ENCODE data around the gene DDX20. TPM values are rescaled to one million over a fixed set of nuclear protein-coding genes. Genes with fewer than 3 reads are reported as not detected.

Gene DDX20
- total and polyA plus RNA-seq, 7 donors: 6.2 to 11.6 (median 8.1) TPM

- no peak for TF ChIP-seq CTCF (IDR thresholded peaks at IDR 0.05)
- H3K36me3 ChIP-seq (ENCODE audit: insufficient read depth in 1 of 2, low read depth in 1 of 2): peaks cover 6 to 33% of the 10 kb centered on the region in 2 donors
- H3K4me1 ChIP-seq: peaks cover 21% of the 10 kb centered on the region
- no peak for DNase-seq
- 0 to 2% (median 1%) methylated on average over 28 to 35 of the region's 35 CpGs for WGBS, 3 donors
- peak overlapping the region; percentile 95 for H3K4me3 ChIP-seq
- peak in 3 of 4 donors; percentile 23 to 53 (median 35) for ATAC-seq
- intact Hi-C loops (cut with DNase I): no loop called here
- H3K9me3 ChIP-seq: no peaks in the 10 kb centered on the region
- H3K27me3 ChIP-seq (ENCODE audit: insufficient read depth in 3 of 3, low read length in 2 of 3): no peaks in the 10 kb centered on the region
- peak overlapping the region; percentile 91 for H3K27ac ChIP-seq
Measured at GRCh38 chr1:111756124-111756513, 418 bp downstream of the DDX20 start.

- peaks cover 15 to 56% of the 10 kb centered on the region in 2 donors for H3K36me3 ChIP-seq (ENCODE audit: insufficient read depth in 1 of 2, low read depth in 1 of 2)
- 73 to 75% (median 73%) methylated on average over 2 of the region's 2 CpGs for WGBS, 3 donors
- no peak overlapping the region for H3K4me3 ChIP-seq
- no peak for TF ChIP-seq CTCF (IDR thresholded peaks at IDR 0.05)
- peaks cover 21% of the 10 kb centered on the region for H3K4me1 ChIP-seq
- intact Hi-C loops (cut with DNase I): no loop called here
- H3K27me3 ChIP-seq (ENCODE audit: insufficient read depth in 3 of 3, low read length in 2 of 3): no peaks in the 10 kb centered on the region
- H3K27ac ChIP-seq: no peak overlapping the region
- ATAC-seq (no peak), DNase-seq (no peak)
- H3K9me3 ChIP-seq: no peaks in the 10 kb centered on the region
Measured at GRCh38 chr1:111758373-111758772, 2.7 kb downstream of the DDX20 start.

GRCh38 chr1:111761717-111762116 lies 6.0 kb downstream of the DDX20 start:
- 96 to 97% (median 97%) methylated on average over 2 of the region's 2 CpGs for WGBS, 3 donors
- Histone ChIP-seq H3K4me3 (no peak overlapping the region), H3K9me3 (no peaks in the 10 kb centered on the region), H3K4me1 (peaks cover 8% of the 10 kb centered on the region), H3K27ac (no peak overlapping the region), H3K27me3 (ENCODE audit: insufficient read depth in 3 of 3, low read length in 2 of 3) (no peaks in the 10 kb centered on the region), H3K36me3 (ENCODE audit: insufficient read depth in 1 of 2, low read depth in 1 of 2) (peaks cover 15 to 89% of the 10 kb centered on the region in 2 donors)
- ATAC-seq: no peak
- intact Hi-C loops (cut with DNase I): loop anchor here in 1 of 2 donors (10.0 kb wide), 1 partner anchor 277 kb away; no protein-coding TSS in a partner anchor
- no peak for TF ChIP-seq CTCF (IDR thresholded peaks at IDR 0.05)
- DNase-seq: no peak

DNA sequence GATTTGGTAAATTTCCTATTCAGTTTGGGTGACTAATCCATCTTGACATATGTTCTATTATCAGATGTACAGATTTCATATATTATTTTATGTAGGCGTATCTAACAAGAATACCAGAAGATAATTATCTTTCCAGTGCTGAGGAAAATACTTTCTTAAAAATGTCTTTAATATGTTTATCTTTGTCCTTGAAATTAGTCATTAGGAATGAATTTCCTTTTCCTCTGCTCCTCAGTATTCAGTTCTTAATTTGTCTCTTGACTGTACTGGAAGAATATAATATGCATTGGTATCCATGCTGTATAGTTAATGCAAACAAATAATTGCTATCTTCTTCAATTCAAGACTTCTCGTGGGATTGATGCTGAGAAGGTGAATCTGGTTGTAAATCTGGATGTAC lies 6.6 kb downstream of the DDX20 start:
- peaks cover 15 to 91% of the 10 kb centered on the region in 2 donors for H3K36me3 ChIP-seq (ENCODE audit: insufficient read depth in 1 of 2, low read depth in 1 of 2)
- intact Hi-C loops (cut with DNase I): loop anchor here in 1 of 2 donors (10.0 kb wide), 1 partner anchor 278 kb away; no protein-coding TSS in a partner anchor
- WGBS, 3 donors: 93 to 97% (median 94%) methylated on average over 2 of the region's 2 CpGs
- TF ChIP-seq CTCF (IDR thresholded peaks at IDR 0.05): no peak
- ATAC-seq (no peak), DNase-seq (no peak)
- H3K4me3 ChIP-seq: no peak overlapping the region
- no peaks in the 10 kb centered on the region for H3K27me3 ChIP-seq (ENCODE audit: insufficient read depth in 3 of 3, low read length in 2 of 3)
- H3K9me3 ChIP-seq: no peaks in the 10 kb centered on the region
- peaks cover 2% of the 10 kb centered on the region for H3K4me1 ChIP-seq
- H3K27ac ChIP-seq: no peak overlapping the region

GRCh38 chr1:111768023-111768422 lies 12.3 kb downstream of the DDX20 start:
- peaks cover 6 to 64% of the 10 kb centered on the region in 2 donors for H3K36me3 ChIP-seq (ENCODE audit: insufficient read depth in 1 of 2, low read depth in 1 of 2)
- H3K27ac ChIP-seq: no peak overlapping the region
- H3K9me3 ChIP-seq: no peaks in the 10 kb centered on the region
- intact Hi-C loops (cut with DNase I): loop anchor here (5.0 to 10.0 kb wide), 3 partner anchors 261 to 286 kb away; no protein-coding TSS in a partner anchor
- ATAC-seq (no peak), DNase-seq (no peak)
- H3K27me3 ChIP-seq (ENCODE audit: insufficient read depth in 3 of 3, low read length in 2 of 3): no peaks in the 10 kb centered on the region
- peaks cover 10% of the 10 kb centered on the region for H3K4me1 ChIP-seq
- TF ChIP-seq CTCF (IDR thresholded peaks at IDR 0.05): no peak
- no peak overlapping the region for H3K4me3 ChIP-seq
